Measurements from ENCODE around the gene NR1I3. TPM values are rescaled to one million over a fixed set of nuclear protein-coding genes. Genes with fewer than 3 reads are reported as not detected.

The NR1I3 gene
- total and polyA plus RNA-seq, 4 donors = 0.17 TPM; not detected in 3

- peaks cover 0 to 3% (median 0%) of the 10 kb centered on the region in 5 donors for H3K4me1 ChIP-seq (ENCODE audit: control insufficient read depth in 5 of 5, insufficient read depth in 5 of 5, low read length in 5 of 5)
- no peak overlapping the region for H3K27ac ChIP-seq (ENCODE audit: low read depth in 1 of 2, low read length in 1 of 2)
- H3K36me3 ChIP-seq (ENCODE audit: control insufficient read depth in 4 of 4, insufficient read depth in 4 of 4, low read length in 4 of 4) = no peaks in the 10 kb centered on the region
- ATAC-seq (ENCODE audit: insufficient read depth, low FRiP score) = no peak
- TF ChIP-seq CTCF (IDR thresholded peaks at IDR 0.05; ENCODE audit: control extremely low read depth, extremely low read depth) = no peak
- no peak overlapping the region for H3K9ac ChIP-seq (ENCODE audit: insufficient read depth in 1 of 2, low read length in 2 of 2)
- DNase-seq = no peak
- 23 to 56% methylated on average over 3 of the region's 3 CpGs for WGBS, 2 donors
- no peaks in the 10 kb centered on the region for H3K9me3 ChIP-seq (ENCODE audit: control insufficient read depth in 4 of 4, insufficient read depth in 3 of 4, low read length in 3 of 4)
- no peak overlapping the region for H3K4me3 ChIP-seq
- H3K27me3 ChIP-seq (ENCODE audit: control insufficient read depth in 3 of 3, insufficient read depth in 3 of 3, low read length in 2 of 3) = no peaks in the 10 kb centered on the region
These were observed 29.3 kb upstream of the NR1I3 start for GRCh38 chr1:161267321-161267720.

- H3K27me3 ChIP-seq (ENCODE audit: control insufficient read depth in 3 of 3, insufficient read depth in 3 of 3, low read length in 2 of 3) = peaks cover 0 to 2% (median 0%) of the 10 kb centered on the region in 3 donors
- no peak overlapping the region for H3K9ac ChIP-seq (ENCODE audit: insufficient read depth in 1 of 2, low read length in 2 of 2)
- peak in 1 of 3 donors; percentile 20 for DNase-seq
- H3K4me1 ChIP-seq (ENCODE audit: control insufficient read depth in 5 of 5, insufficient read depth in 5 of 5, low read length in 5 of 5) = peaks cover 0 to 3% (median 0%) of the 10 kb centered on the region in 5 donors
- no peak overlapping the region for H3K4me3 ChIP-seq
- no peak for TF ChIP-seq CTCF (IDR thresholded peaks at IDR 0.05; ENCODE audit: control extremely low read depth, extremely low read depth)
- no peaks in the 10 kb centered on the region for H3K9me3 ChIP-seq (ENCODE audit: control insufficient read depth in 4 of 4, insufficient read depth in 3 of 4, low read length in 3 of 4)
- 74 to 78% methylated on average over 2 of the region's 2 CpGs for WGBS, 2 donors
- H3K36me3 ChIP-seq (ENCODE audit: control insufficient read depth in 4 of 4, insufficient read depth in 4 of 4, low read length in 4 of 4) = no peaks in the 10 kb centered on the region
- H3K27ac ChIP-seq (ENCODE audit: low read depth in 1 of 2, low read length in 1 of 2) = no peak overlapping the region
- no peak for ATAC-seq (ENCODE audit: insufficient read depth, low FRiP score)
These were observed 28.8 kb upstream of the NR1I3 start for GRCh38 chr1:161266836-161267235.

- no peak overlapping the region for H3K4me3 ChIP-seq
- DNase-seq (no peak), ATAC-seq (ENCODE audit: insufficient read depth, low FRiP score) (no peak)
- no peaks in the 10 kb centered on the region for H3K36me3 ChIP-seq (ENCODE audit: control insufficient read depth in 4 of 4, insufficient read depth in 4 of 4, low read length in 4 of 4)
- H3K27ac ChIP-seq (ENCODE audit: low read depth in 1 of 2, low read length in 1 of 2) = no peak overlapping the region
- H3K9me3 ChIP-seq (ENCODE audit: control insufficient read depth in 4 of 4, insufficient read depth in 3 of 4, low read length in 3 of 4) = no peaks in the 10 kb centered on the region
- peaks cover 0 to 3% (median 0%) of the 10 kb centered on the region in 5 donors for H3K4me1 ChIP-seq (ENCODE audit: control insufficient read depth in 5 of 5, insufficient read depth in 5 of 5, low read length in 5 of 5)
- H3K9ac ChIP-seq (ENCODE audit: insufficient read depth in 1 of 2, low read length in 2 of 2) = no peak overlapping the region
- 58 to 80% methylated on average over 3 of the region's 3 CpGs for WGBS, 2 donors
- peaks cover 0 to 4% (median 0%) of the 10 kb centered on the region in 3 donors for H3K27me3 ChIP-seq (ENCODE audit: control insufficient read depth in 3 of 3, insufficient read depth in 3 of 3, low read length in 2 of 3)
- no peak for TF ChIP-seq CTCF (IDR thresholded peaks at IDR 0.05; ENCODE audit: control extremely low read depth, extremely low read depth)
These were observed 28.2 kb upstream of the NR1I3 start for GRCh38 chr1:161266202-161266601.

GRCh38 chr1:161265305-161265704 is 27.3 kb upstream of the NR1I3 start:
- Histone ChIP-seq H3K27ac (ENCODE audit: low read depth in 1 of 2, low read length in 1 of 2) (no peak overlapping the region), H3K4me3 (no peak overlapping the region), H3K36me3 (ENCODE audit: control insufficient read depth in 4 of 4, insufficient read depth in 4 of 4, low read length in 4 of 4) (no peaks in the 10 kb centered on the region), H3K9me3 (ENCODE audit: control insufficient read depth in 4 of 4, insufficient read depth in 3 of 4, low read length in 3 of 4) (no peaks in the 10 kb centered on the region), H3K27me3 (ENCODE audit: control insufficient read depth in 3 of 3, insufficient read depth in 3 of 3, low read length in 2 of 3) (peaks cover 0 to 7% (median 2%) of the 10 kb centered on the region in 3 donors), H3K4me1 (ENCODE audit: control insufficient read depth in 5 of 5, insufficient read depth in 5 of 5, low read length in 5 of 5) (peaks cover 0 to 3% (median 0%) of the 10 kb centered on the region in 5 donors), H3K9ac (ENCODE audit: insufficient read depth in 1 of 2, low read length in 2 of 2) (no peak overlapping the region)
- no peak for DNase-seq
- TF ChIP-seq CTCF (IDR thresholded peaks at IDR 0.05; ENCODE audit: control extremely low read depth, extremely low read depth) = no peak
- ATAC-seq (ENCODE audit: insufficient read depth, low FRiP score) = no peak
- 82% methylated on average over 5 of the region's 5 CpGs for WGBS, 2 donors
